Subcutaneous adipose tissue (tissue), 4 donors: ENCODE measurements around the gene CACNA1A. TPM values are rescaled to one million over a fixed set of nuclear protein-coding genes. Genes with fewer than 3 reads are reported as not detected.

Source experiments
- CTCF ChIP-seq: fragments of 450-650 bp; IDR thresholded peaks from one replicate; pipeline ENCODE4 v1.5.1; 2016; ENCODE audit warnings: low read depth, mild to moderate bottlenecking, control low read depth, antibody characterized with exemption, moderate library complexity
- total RNA-seq, 4 donors: library from RNA; depleted of rRNA; stranded (reverse); fragments of >200 nt; gene quantifications; one replicate each; pipeline ENCODE4 v1.1.0, GENCODE V29; 2016

Gene CACNA1A
- total RNA-seq, 4 donors from 2014 or later, result 0.44 to 3.9 (median 1.2) TPM

- no peak for TF ChIP-seq CTCF
Measured at GRCh38 chr19:13447978-13448377, 58.3 kb downstream of the CACNA1A start.

- TF ChIP-seq CTCF, result no peak
Measured at GRCh38 chr19:13441810-13442512, 64.3 kb downstream of the CACNA1A start.

GRCh38 chr19:13437919-13438618 is 68.2 kb downstream of the CACNA1A start:
- TF ChIP-seq CTCF, result no peak

GRCh38 chr19:13436352-13436751 is 69.9 kb downstream of the CACNA1A start:
- TF ChIP-seq CTCF, result no peak

- no peak for TF ChIP-seq CTCF
Measured at GRCh38 chr19:13430790-13431582, 75.3 kb downstream of the CACNA1A start.

GRCh38 chr19:13429563-13429962 is 76.7 kb downstream of the CACNA1A start:
- no peak for TF ChIP-seq CTCF

GRCh38 chr19:13428352-13428751 is 77.9 kb downstream of the CACNA1A start:
- TF ChIP-seq CTCF, result no peak
